ENCODE results near the gene HLA-DRA.

The HLA-DRA gene
- total RNA-seq: 483 to 4,259 (median 2,371) reads per million in 18 experiments

GRCh38 chr6:32439602-32440214 is at the start of gene HLA-DRA:
HLA-DRA (plus strand) TSS chr6:32439887; CDS start chr6:32439951, 64 bp downstream.
- DNase-seq: peak; percentile 93 to 100

DNA sequence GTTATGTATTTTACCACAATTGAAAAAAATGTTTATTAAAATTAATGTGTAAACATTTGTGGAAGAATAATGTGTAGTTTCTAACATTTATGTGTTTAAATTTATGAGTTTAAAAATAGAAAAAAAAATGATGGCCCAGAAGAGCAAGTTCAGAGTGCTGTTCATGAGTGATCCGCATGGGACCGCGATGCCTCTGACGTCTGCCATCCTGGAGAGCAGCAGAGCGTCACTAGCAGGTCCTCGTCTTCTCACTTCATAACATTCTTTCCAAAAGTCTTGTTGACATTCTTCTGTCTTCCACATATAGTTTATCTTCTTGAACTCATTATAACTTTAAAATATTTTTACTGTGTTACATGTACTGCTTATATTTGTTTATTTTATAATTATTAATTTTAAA is 48.2 kb upstream of the HLA-DRA start:
- no peak for DNase-seq

- DNase-seq: no peak
Measured at GRCh38 chr6:32393665-32394420, 45.8 kb upstream of the HLA-DRA start.

DNA sequence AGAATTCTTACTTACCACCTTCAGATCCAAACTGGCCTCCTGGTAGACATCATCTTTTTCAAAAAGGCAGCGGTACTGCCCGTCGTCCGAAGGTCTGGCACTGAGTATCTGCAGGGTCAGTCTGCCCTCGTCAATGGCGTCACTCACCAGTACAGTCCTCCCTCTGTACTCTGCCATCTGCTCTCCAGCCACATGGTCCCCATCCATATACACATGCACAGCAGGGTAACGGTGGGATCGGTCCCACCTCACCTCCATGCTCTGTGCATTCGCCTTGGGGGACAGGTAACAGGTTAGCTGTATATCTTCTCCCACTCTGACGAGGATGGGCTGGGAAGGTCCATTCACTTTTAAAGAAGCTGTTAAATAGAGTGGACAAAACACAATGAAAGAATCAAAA is 43.7 kb upstream of the HLA-DRA start:
- no peak for DNase-seq

- peak in 1 of 2 donors; percentile 11 for DNase-seq
Measured at GRCh38 chr6:32397252-32397920, 42.3 kb upstream of the HLA-DRA start.

- no peak for DNase-seq
Measured at GRCh38 chr6:32401284-32401963, 38.3 kb upstream of the HLA-DRA start.

- no peak for DNase-seq
Measured at GRCh38 chr6:32402812-32403211, 36.9 kb upstream of the HLA-DRA start.

DNA sequence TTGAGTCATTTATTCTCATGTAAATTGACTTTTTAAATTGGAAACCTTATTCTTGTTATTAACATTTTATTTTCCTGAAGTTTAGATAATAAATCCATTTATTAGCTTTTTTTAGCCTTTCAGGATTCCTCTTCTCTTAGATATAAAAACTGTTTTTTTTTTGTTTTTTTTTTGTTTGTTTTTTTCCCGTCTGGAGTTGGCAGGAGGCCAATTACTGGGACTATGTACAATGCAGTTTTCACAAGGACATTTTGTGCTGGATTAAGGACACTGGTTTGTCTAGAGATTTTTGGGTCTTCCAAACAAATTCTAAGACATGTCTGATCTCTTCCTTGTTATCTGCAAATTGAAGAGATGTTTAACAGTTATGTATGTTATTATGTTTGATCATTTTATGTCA is 34.0 kb upstream of the HLA-DRA start:
- no peak for DNase-seq

- no peak for DNase-seq
Measured at GRCh38 chr6:32406197-32406596, 33.5 kb upstream of the HLA-DRA start.

GRCh38 chr6:32406857-32407256 is 32.8 kb upstream of the HLA-DRA start, which contains the start of gene BTNL2:
BTNL2 (minus strand) TSS chr6:32407181; CDS start chr6:32407123, 58 bp downstream.
- DNase-seq: no peak

GRCh38 chr6:32410906-32411305 is 28.8 kb upstream of the HLA-DRA start:
- no peak for DNase-seq

DNA sequence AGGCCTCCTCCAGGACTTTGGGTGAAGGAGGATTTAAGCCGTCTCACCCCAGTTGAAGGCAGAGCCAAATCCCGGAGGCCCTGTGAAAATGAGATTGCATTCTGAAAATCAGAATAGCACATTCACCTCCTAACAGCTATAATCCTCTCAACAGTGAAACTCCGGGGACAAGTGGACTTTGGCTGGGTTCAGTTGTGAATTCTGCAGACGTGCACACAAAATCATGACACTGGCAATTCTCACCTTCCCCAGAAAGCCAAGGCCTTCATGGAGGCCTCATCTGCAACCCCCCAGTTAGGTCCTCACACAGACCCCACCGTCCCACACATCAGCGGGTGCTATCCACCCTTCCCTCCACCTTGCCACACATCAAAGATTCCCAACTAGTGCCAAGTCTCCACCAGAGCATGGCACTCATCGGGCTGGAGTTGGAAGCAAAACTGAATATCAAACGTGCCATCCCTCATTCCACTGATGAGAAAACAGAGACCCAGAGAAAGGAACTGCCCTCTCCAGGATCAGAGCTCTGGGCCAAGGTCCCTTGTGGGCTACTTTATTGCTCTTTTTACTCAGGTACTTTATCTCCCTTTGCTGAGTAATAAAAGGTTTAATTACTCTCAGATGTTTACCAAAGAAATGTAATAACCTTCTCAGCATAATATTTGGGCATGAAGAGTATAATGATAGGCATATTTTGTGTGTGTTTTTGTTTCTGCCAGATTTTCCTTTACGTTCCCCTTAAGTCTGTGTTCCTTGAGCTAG is 27.9 kb upstream of the HLA-DRA start:
- DNase-seq: no peak

DNA sequence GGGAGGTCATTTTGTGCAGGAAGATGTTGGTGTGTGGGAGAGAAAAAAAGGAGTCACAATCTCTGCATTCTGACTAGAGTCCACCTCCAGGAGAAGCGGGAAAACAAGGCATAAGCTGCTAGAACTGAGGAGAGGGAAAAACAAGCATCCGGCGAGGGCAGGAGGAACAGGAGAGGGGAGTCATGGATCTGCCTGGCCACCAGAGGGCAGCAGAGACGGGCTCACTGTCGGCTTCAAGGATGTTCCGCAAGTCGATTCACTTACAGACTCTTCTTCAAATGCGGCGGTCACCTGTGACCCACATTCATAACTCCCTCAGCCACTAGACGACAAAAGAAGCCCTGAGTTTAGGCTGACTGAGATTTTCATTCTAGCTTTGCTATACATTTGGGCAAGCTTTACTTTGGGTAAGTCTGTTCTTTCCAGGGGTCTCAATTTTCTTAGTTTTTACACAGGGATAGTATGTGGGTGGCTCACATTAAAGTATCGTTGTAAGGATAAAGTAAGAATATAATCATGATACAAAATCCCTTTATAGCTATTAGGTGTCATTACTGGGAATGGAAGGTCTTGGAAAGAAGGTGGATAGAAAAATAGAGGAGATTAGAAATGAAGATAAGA is 26.1 kb upstream of the HLA-DRA start:
- DNase-seq: peak; percentile 72 to 83

- DNase-seq: peak; percentile 86
Measured at GRCh38 chr6:32415521-32416019, 24.1 kb upstream of the HLA-DRA start.

GRCh38 chr6:32416036-32416435 is 23.7 kb upstream of the HLA-DRA start:
- DNase-seq: no peak

DNA sequence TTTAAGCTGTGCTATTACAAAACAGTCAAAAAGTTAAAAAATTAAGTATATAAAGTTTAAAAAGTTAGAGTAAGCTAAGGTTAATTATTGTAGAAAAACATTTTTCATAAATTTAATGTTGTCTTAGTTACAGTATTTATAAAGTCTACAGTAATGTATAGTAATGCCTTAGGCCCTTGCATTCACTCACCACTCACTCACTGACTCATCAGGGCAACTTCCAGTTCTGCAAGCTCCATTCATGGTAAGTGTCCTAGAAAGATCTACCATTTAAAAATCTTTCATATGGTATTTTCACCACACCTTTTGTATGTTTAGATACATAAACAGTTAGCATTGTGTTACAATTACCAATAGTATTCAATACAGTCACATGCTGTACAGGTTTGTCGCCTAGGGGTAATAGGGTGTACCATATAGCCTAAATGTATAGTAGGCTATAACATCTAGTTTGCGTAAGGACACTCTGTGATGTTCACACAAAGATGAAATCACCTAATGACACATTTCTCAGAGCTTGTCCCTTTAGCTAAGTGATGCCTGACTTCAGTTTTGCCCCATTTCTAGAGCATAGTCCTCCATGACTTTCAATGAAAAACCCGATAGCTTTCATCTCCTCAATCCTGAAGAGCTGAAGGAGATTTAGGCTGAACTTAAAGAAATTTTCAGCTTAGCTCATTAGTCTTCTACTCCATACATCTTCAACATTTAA is 14.9 kb upstream of the HLA-DRA start:
- DNase-seq: peak; percentile 54 to 70

- DNase-seq: no peak
Measured at GRCh38 chr6:32426338-32426737, 13.3 kb upstream of the HLA-DRA start.

- DNase-seq: no peak
Measured at GRCh38 chr6:32427218-32427617, 12.5 kb upstream of the HLA-DRA start.

- DNase-seq: peak in 1 of 2 donors; percentile 21
Measured at GRCh38 chr6:32427934-32428474, 11.7 kb upstream of the HLA-DRA start.

DNA sequence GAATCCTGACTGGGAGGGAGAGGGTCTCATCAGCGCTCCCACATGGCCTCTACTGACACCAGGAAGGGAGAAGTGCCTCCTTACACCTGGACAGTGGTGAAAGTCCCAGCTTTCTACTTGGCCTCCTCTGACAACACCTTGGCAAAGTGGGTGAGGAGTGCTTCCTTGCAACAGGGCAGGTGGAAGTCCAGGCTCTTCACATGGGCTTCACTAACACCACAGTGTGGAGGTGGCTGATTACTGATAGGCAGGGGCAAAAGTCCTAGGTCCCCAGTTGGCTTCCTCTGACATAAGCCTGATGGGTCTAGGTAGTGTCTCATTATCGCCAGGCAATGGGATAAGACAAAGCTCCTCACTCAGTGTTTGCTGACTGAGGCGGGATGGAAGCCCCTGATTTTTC is 9.5 kb upstream of the HLA-DRA start:
- DNase-seq: no peak

DNA sequence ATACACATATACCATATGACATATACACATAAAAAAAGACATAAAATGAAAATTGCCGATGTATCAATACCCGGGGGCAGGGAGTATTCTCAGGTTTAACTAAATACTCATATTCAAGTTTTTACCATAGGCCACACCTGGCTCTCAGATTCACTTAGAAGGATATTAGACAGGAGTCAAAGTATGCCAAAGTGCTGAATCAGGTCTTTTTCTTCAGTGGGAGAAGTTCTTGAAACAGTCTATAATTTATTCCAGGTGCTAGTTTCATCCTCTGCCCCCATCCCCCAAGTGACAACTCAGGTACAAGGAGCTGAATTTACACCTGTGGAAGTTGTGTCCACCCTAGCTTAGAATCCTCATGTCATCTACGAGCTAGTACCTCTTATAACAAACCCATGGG is 8.5 kb upstream of the HLA-DRA start:
- no peak for DNase-seq

Data from inflammatory macrophage (primary cell).